H7 (cell line): ENCODE results near the gene PGA3. TPM values are rescaled to one million over a fixed set of nuclear protein-coding genes. Genes with fewer than 3 reads are reported as not detected.
"Not testable (repeated sequence)": the region's sequence is repeated elsewhere in the genome, so short reads cannot be mapped to it uniquely, and the experiment has no call there.

Experiments
- DNase-seq: peaks from one replicate; pipeline ENCODE4 v3.0.0; 2012
- H3K27me3 ChIP-seq: 2 replicates; pipeline ENCODE4 v1.6.0; 2011; ENCODE audit warnings: mild to moderate bottlenecking, low read length; ENCODE audit not compliant: control insufficient read depth, insufficient read depth
- H3K36me3 ChIP-seq: replicated peaks from 2 replicates; pipeline ENCODE4 v1.5.1; 2011; ENCODE audit warnings: low read length; ENCODE audit not compliant: control insufficient read depth, insufficient read depth
- H3K4me3 ChIP-seq: 2 replicates; pipeline ENCODE4 v1.5.1; 2011; ENCODE audit warnings: low read depth, mild to moderate bottlenecking, control low read depth, low read length, moderate library complexity; ENCODE audit not compliant: insufficient read depth
- total RNA-seq: library from RNA; depleted of rRNA; stranded (reverse); fragments of >200 nt; shearing (Covaris generic); gene quantifications from 2 replicates; pipeline ENCODE4 v1.2.3, GENCODE V29; 2014

The PGA3 gene
- total RNA-seq, 1 experiment from 2014 or later = not detected

GRCh38 chr11:61210629-61211028 is 7.3 kb downstream of the PGA3 start:
- H3K27me3 ChIP-seq, H3K36me3 ChIP-seq, DNase-seq, H3K4me3 ChIP-seq: not testable (repeated sequence)

DNA sequence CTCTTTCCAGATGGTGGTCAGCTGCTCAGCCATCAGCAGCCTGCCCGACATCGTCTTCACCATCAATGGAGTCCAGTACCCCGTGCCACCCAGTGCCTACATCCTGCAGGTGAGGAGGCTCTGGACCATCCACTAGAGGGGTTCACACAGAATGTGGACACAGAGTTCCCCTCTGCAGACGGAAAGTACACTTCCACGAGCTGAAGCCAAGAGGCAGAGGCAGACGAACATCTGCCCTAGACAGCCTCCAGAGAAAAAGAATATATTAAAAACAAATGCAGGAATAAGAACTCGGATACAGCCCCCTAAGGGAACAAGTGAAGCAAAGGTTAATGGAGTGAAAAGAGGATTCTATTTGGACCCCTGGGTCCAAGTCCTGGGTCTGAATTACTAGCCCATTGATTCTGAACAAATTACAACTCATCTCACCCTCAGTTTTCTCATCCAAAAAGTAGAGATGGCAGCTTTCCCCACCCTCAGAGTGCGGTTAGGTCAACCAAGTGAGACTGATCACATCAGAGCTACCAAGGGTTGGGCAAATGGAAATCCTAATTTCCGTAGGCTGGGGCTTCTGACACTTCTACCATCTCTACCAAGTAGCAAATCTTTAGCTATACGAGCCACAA is 8.1 kb downstream of the PGA3 start:
- H3K4me3 ChIP-seq, H3K27me3 ChIP-seq, DNase-seq, H3K36me3 ChIP-seq: not testable (repeated sequence)

DNA sequence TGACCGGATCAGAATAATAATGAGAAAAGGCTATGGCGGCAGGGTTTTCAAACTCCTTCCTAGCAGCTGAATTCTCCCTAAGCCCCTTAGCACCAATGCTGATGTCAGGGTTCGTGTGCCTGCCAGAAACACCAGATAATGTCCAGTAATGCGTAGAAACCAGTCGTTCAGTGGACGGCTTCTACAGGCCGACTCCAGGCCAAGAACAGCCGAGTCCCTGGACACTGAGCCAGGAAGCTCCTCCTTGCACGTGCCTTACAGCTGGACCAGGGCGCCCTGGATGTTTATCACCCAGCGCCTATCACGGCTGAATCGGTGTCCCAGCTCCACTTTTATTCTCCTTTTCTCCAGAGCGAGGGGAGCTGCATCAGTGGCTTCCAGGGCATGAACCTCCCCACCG is 8.9 kb downstream of the PGA3 start:
- not testable (repeated sequence) for DNase-seq, H3K36me3 ChIP-seq, H3K27me3 ChIP-seq, H3K4me3 ChIP-seq

GRCh38 chr11:61213711-61214324 is 10.5 kb downstream of the PGA3 start:
- not testable (repeated sequence) for DNase-seq, H3K27me3 ChIP-seq, H3K36me3 ChIP-seq, H3K4me3 ChIP-seq

DNA sequence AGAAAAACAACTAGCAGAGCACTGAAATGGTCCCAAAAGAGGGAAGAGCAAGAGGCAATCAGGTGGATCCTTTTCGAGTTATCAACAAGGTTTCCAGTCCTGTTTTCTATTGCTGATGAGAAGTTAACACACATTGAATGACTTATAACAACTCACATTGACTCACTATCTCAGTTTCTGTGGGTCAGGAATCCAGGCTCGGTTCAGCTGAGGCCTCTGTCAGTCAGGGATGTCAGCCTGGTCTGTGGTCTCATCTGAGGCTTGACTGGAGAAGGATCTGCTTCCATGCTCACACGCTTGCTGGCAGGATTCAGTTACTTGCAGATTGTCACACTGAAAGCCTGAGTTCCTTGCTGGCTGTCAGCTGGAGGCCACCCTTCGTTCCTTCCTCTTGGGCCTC is 15.0 kb downstream of the PGA3 start:
- not testable (repeated sequence) for DNase-seq, H3K27me3 ChIP-seq, H3K4me3 ChIP-seq, H3K36me3 ChIP-seq

DNA sequence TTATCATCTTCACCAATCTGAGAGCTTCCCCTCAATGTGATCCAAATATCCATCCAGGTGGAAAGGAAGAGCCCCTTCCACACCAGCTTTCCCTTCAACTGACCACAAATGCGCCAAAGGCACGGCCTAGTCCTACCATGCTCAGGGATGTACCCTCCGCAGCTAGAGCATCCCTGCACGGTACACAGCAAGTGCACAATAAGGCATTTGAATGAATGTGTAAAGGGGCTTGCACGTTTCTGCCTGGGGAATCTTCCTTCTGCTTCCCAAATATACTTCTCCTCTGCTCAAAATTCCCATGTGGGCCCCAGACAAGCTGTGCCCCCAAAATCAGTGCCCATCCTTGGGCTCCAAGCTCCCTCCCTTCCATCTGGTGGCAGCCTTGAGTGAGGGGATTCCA is 15.7 kb downstream of the PGA3 start:
- H3K36me3 ChIP-seq, H3K27me3 ChIP-seq, DNase-seq, H3K4me3 ChIP-seq: not testable (repeated sequence)

DNA sequence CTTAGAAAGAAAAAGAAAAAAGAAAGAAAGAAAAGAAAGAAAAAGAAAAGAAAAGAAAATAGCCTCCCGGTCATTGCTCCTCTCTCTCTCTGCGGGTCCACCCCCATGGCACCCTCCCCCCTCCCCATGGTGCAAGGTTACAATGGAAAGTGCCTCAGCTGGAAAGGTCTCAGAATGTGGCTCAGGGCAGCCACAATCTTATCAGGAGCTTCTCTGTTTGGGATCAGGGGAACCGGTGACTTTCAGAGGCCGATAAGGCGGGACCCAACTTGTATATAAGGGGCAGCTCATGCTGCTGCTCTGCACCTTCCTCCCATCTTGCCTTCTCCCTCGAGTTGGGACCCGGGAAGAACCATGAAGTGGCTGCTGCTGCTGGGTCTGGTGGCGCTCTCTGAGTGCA is 18.7 kb downstream of the PGA3 start, which contains the start of gene PGA4:
TSS of gene PGA4 (plus strand) at position 301 of the 400 bp plus-strand sequence. CDS start at position 355, 54 bp downstream.
- H3K36me3 ChIP-seq, DNase-seq, H3K27me3 ChIP-seq, H3K4me3 ChIP-seq: not testable (repeated sequence)

GRCh38 chr11:61222692-61223091 is 19.4 kb downstream of the PGA3 start:
- DNase-seq, H3K27me3 ChIP-seq, H3K4me3 ChIP-seq, H3K36me3 ChIP-seq: not testable (repeated sequence)

GRCh38 chr11:61226457-61227137 is 23.3 kb downstream of the PGA3 start:
- not testable (repeated sequence) for H3K36me3 ChIP-seq, H3K4me3 ChIP-seq, DNase-seq, H3K27me3 ChIP-seq

DNA sequence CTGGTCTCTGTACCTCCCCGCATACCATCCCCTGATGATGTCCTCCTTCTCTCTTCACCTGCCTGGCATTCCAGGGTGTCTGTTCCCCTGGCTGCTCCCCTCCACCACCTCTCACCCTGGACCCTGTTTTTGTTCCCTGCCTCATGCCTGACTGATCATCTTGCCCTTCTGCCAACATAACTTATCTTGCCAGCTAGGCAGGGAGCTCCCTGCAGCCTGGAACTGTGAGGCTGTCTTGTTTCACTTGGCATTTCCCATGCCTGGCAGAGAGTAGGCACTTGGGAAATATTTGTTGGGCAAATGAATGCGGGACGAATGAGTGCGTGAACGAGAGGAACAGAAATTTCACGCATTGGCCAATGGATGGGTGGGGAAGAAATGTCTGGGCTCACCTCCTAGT is 26.1 kb downstream of the PGA3 start:
- not testable (repeated sequence) for DNase-seq, H3K36me3 ChIP-seq, H3K4me3 ChIP-seq, H3K27me3 ChIP-seq

DNA sequence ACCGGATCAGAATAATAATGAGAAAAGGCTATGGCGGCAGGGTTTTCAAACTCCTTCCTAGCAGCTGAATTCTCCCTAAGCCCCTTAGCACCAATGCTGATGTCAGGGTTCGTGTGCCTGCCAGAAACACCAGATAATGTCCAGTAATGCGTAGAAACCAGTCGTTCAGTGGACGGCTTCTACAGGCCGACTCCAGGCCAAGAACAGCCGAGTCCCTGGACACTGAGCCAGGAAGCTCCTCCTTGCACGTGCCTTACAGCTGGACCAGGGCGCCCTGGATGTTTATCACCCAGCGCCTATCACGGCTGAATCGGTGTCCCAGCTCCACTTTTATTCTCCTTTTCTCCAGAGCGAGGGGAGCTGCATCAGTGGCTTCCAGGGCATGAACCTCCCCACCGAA is 27.7 kb downstream of the PGA3 start:
- H3K36me3 ChIP-seq = not testable (repeated sequence)

GRCh38 chr11:61231585-61231984 is 28.3 kb downstream of the PGA3 start:
- H3K27me3 ChIP-seq, H3K36me3 ChIP-seq, H3K4me3 ChIP-seq, DNase-seq: not testable (repeated sequence)

More for the DNA sequence above, 27.7 kb downstream of the PGA3 start:
- not testable (repeated sequence) for H3K27me3 ChIP-seq, H3K4me3 ChIP-seq, DNase-seq

GRCh38 chr11:61232548-61233145 is 29.3 kb downstream of the PGA3 start:
- H3K4me3 ChIP-seq, DNase-seq: not testable (repeated sequence)

GRCh38 chr11:61237130-61237529 is 33.8 kb downstream of the PGA3 start:
- H3K36me3 ChIP-seq, H3K4me3 ChIP-seq, H3K27me3 ChIP-seq, DNase-seq: not testable (repeated sequence)

More at GRCh38 chr11:61232548-61233145, 29.3 kb downstream of the PGA3 start:
- H3K36me3 ChIP-seq, H3K27me3 ChIP-seq: not testable (repeated sequence)

- not testable (repeated sequence) for DNase-seq, H3K36me3 ChIP-seq, H3K4me3 ChIP-seq, H3K27me3 ChIP-seq
Observed at GRCh38 chr11:61240288-61240687, 37.0 kb downstream of the PGA3 start.
